ENCODE measurements around the gene PTPRO. TPM values are rescaled to one million over a fixed set of nuclear protein-coding genes. Genes with fewer than 3 reads are reported as not detected.

Gene PTPRO
- total RNA-seq, 1 donor from 2014 or later = 3.0 TPM

DNA sequence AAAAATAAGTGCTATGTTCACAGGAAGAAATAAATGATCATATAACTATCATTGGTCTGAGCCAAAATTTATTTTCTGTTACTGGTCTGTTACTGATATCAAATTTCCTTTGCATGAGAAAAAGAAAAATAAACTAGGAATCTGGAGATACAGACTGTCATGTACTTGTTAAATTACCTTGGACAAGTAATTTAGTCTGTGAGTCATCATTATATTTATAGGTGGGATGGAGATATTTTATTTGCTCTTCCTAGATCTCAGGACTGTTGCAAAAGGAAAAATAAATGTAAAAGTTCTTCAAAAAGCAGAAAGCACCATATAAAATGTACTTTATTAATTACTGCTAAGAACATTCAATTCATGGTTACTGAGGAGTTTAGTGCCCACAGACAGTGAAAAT lies 174.4 kb downstream of the PTPRO start:
- Mint-ChIP-seq H3K4me1 (ENCODE audit: low read depth) (peaks cover 17% of the 10 kb centered on the region), H3K27ac (ENCODE audit: unreplicated experiment) (no peak overlapping the region), H3K9me3 (ENCODE audit: low read depth) (peaks cover 3% of the 10 kb centered on the region), H3K27me3 (ENCODE audit: low read depth) (no peaks in the 10 kb centered on the region), H3K4me3 (ENCODE audit: unreplicated experiment) (no peak overlapping the region), H3K36me3 (ENCODE audit: low read depth) (no peaks in the 10 kb centered on the region)
- TF ChIP-seq, protein P1, sequence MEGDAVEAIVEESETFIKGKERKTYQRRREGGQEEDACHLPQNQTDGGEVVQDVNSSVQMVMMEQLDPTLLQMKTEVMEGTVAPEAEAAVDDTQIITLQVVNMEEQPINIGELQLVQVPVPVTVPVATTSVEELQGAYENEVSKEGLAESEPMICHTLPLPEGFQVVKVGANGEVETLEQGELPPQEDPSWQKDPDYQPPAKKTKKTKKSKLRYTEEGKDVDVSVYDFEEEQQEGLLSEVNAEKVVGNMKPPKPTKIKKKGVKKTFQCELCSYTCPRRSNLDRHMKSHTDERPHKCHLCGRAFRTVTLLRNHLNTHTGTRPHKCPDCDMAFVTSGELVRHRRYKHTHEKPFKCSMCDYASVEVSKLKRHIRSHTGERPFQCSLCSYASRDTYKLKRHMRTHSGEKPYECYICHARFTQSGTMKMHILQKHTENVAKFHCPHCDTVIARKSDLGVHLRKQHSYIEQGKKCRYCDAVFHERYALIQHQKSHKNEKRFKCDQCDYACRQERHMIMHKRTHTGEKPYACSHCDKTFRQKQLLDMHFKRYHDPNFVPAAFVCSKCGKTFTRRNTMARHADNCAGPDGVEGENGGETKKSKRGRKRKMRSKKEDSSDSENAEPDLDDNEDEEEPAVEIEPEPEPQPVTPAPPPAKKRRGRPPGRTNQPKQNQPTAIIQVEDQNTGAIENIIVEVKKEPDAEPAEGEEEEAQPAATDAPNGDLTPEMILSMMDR (IDR thresholded peaks at IDR 0.05) = no peak
- DNase-seq (ENCODE audit: low spot score) = no peak

- TF ChIP-seq, protein P1 (IDR thresholded peaks at IDR 0.05) = no peak
- Mint-ChIP-seq H3K9me3 (ENCODE audit: low read depth) (peaks cover 3% of the 10 kb centered on the region), H3K27ac (ENCODE audit: unreplicated experiment) (no peak overlapping the region), H3K27me3 (ENCODE audit: low read depth) (no peaks in the 10 kb centered on the region), H3K4me1 (ENCODE audit: low read depth) (peaks cover 17% of the 10 kb centered on the region), H3K36me3 (ENCODE audit: low read depth) (no peaks in the 10 kb centered on the region), H3K4me3 (ENCODE audit: unreplicated experiment) (no peak overlapping the region)
- DNase-seq (ENCODE audit: low spot score) = no peak
These were observed 175.5 kb downstream of the PTPRO start for GRCh38 chr12:15497671-15498292.

GRCh38 chr12:15502211-15502610 lies 179.9 kb downstream of the PTPRO start:
- Mint-ChIP-seq H3K36me3 (ENCODE audit: low read depth) (no peaks in the 10 kb centered on the region), H3K4me3 (ENCODE audit: unreplicated experiment) (no peak overlapping the region), H3K4me1 (ENCODE audit: low read depth) (peaks cover 9% of the 10 kb centered on the region), H3K27ac (ENCODE audit: unreplicated experiment) (no peak overlapping the region), H3K9me3 (ENCODE audit: low read depth) (no peaks in the 10 kb centered on the region), H3K27me3 (ENCODE audit: low read depth) (peaks cover 3% of the 10 kb centered on the region)
- no peak for DNase-seq (ENCODE audit: low spot score)
- TF ChIP-seq, protein P1 (IDR thresholded peaks at IDR 0.05) = no peak

DNA sequence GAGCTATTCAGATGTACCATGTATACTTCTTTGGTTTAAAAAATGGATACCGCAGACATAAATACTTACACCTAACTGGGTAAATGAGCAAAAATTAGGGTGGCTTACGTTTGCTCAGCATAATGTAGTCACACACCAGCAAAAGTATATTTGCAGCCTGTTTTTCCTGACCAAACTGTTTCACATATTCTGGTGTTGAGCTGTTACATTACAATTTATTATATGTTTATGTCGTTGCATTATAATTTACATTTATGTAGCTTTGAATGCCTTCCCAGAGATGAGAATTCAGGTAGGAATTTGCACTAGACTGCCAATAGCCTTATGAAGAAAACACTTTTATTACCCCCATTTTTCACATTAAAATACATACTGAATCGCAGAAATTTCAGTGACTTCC lies 183.3 kb downstream of the PTPRO start:
- Mint-ChIP-seq H3K4me1 (ENCODE audit: low read depth) (no peaks in the 10 kb centered on the region), H3K27me3 (ENCODE audit: low read depth) (peaks cover 5% of the 10 kb centered on the region), H3K4me3 (ENCODE audit: unreplicated experiment) (no peak overlapping the region), H3K36me3 (ENCODE audit: low read depth) (peaks cover 2% of the 10 kb centered on the region), H3K27ac (ENCODE audit: unreplicated experiment) (no peak overlapping the region), H3K9me3 (ENCODE audit: low read depth) (no peaks in the 10 kb centered on the region)
- TF ChIP-seq, protein P1 (IDR thresholded peaks at IDR 0.05) = no peak
- no peak for DNase-seq (ENCODE audit: low spot score)

- no peaks in the 10 kb centered on the region for H3K36me3 Mint-ChIP-seq (ENCODE audit: low read depth)
- peaks cover 4% of the 10 kb centered on the region for H3K27me3 Mint-ChIP-seq (ENCODE audit: low read depth)
- H3K9me3 Mint-ChIP-seq (ENCODE audit: low read depth) = no peaks in the 10 kb centered on the region
- no peak overlapping the region for H3K4me3 Mint-ChIP-seq (ENCODE audit: unreplicated experiment)
- no peak for DNase-seq (ENCODE audit: low spot score)
- no peak overlapping the region for H3K27ac Mint-ChIP-seq (ENCODE audit: unreplicated experiment)
- TF ChIP-seq, protein P1 (IDR thresholded peaks at IDR 0.05) = no peak
- no peaks in the 10 kb centered on the region for H3K4me1 Mint-ChIP-seq (ENCODE audit: low read depth)
These were observed 192.7 kb downstream of the PTPRO start for GRCh38 chr12:15515010-15515409.
